Measurements from ENCODE around the gene COL7A1. TPM values are rescaled to one million over a fixed set of nuclear protein-coding genes. Genes with fewer than 3 reads are reported as not detected.

The COL7A1 gene
- total RNA-seq, 1 donor from 2014 or later: 173 TPM

GRCh38 chr3:48568476-48568875 lies 26.7 kb downstream of the COL7A1 start:
- no peak for FAIRE-seq
- Histone ChIP-seq H3K4me3 (ENCODE audit: low read depth, low read length) (no peak overlapping the region), H3K36me3 (ENCODE audit: control insufficient read depth, insufficient read depth, low read length) (peaks cover 72% of the 10 kb centered on the region), H3K27me3 (ENCODE audit: control insufficient read depth, insufficient read depth, low read length) (no peaks in the 10 kb centered on the region)
- TF ChIP-seq CTCF (IDR thresholded peaks at IDR 0.05; ENCODE audit: insufficient read depth, low read length, severe bottlenecking): no peak
- no peak for DNase-seq (ENCODE audit: low read depth)

GRCh38 chr3:48567500-48567899 lies 27.6 kb downstream of the COL7A1 start:
- no peak for DNase-seq (ENCODE audit: low read depth)
- no peak for TF ChIP-seq CTCF (IDR thresholded peaks at IDR 0.05; ENCODE audit: insufficient read depth, low read length, severe bottlenecking)
- H3K4me3 ChIP-seq (ENCODE audit: low read depth, low read length): no peak overlapping the region
- FAIRE-seq: no peak
- no peaks in the 10 kb centered on the region for H3K27me3 ChIP-seq (ENCODE audit: control insufficient read depth, insufficient read depth, low read length)
- H3K36me3 ChIP-seq (ENCODE audit: control insufficient read depth, insufficient read depth, low read length): peaks cover 66% of the 10 kb centered on the region

GRCh38 chr3:48567090-48567489 lies 28.0 kb downstream of the COL7A1 start:
- FAIRE-seq: peak; percentile 28
- Histone ChIP-seq H3K27me3 (ENCODE audit: control insufficient read depth, insufficient read depth, low read length) (no peaks in the 10 kb centered on the region), H3K4me3 (ENCODE audit: low read depth, low read length) (no peak overlapping the region), H3K36me3 (ENCODE audit: control insufficient read depth, insufficient read depth, low read length) (peaks cover 65% of the 10 kb centered on the region)
- no peak for TF ChIP-seq CTCF (IDR thresholded peaks at IDR 0.05; ENCODE audit: insufficient read depth, low read length, severe bottlenecking)
- no peak for DNase-seq (ENCODE audit: low read depth)

GRCh38 chr3:48566401-48566760 lies 28.7 kb downstream of the COL7A1 start:
- peaks cover 59% of the 10 kb centered on the region for H3K36me3 ChIP-seq (ENCODE audit: control insufficient read depth, insufficient read depth, low read length)

GRCh38 chr3:48565591-48566400 lies 29.3 kb downstream of the COL7A1 start:
- no peak for FAIRE-seq

More at GRCh38 chr3:48566401-48566760, 28.7 kb downstream of the COL7A1 start:
- H3K4me3 ChIP-seq (ENCODE audit: low read depth, low read length): no peak overlapping the region
- no peak for DNase-seq (ENCODE audit: low read depth)
- no peaks in the 10 kb centered on the region for H3K27me3 ChIP-seq (ENCODE audit: control insufficient read depth, insufficient read depth, low read length)
- TF ChIP-seq CTCF (IDR thresholded peaks at IDR 0.05; ENCODE audit: insufficient read depth, low read length, severe bottlenecking): no peak
- no peak for FAIRE-seq

More at GRCh38 chr3:48565591-48566400, 29.3 kb downstream of the COL7A1 start:
- Histone ChIP-seq H3K27me3 (ENCODE audit: control insufficient read depth, insufficient read depth, low read length) (no peaks in the 10 kb centered on the region), H3K36me3 (ENCODE audit: control insufficient read depth, insufficient read depth, low read length) (peaks cover 54% of the 10 kb centered on the region), H3K4me3 (ENCODE audit: low read depth, low read length) (no peak overlapping the region)
- no peak for TF ChIP-seq CTCF (IDR thresholded peaks at IDR 0.05; ENCODE audit: insufficient read depth, low read length, severe bottlenecking)
- DNase-seq (ENCODE audit: low read depth): peak; percentile 76
